H1 (cell line): ENCODE measurements around the gene FES. TPM values are rescaled to one million over a fixed set of nuclear protein-coding genes. Genes with fewer than 3 reads are reported as not detected.

Experiments used
- CTCF ChIA-PET: fragments of 300-600 bp; sonication (Branson Sonifier 250); formaldehyde crosslinking; loops from one replicate; lab custom pipeline; 2021; ENCODE audit not compliant: partially characterized antibody; lab: Charles Lee
- POLR2A ChIA-PET: fragments of 300-600 bp; sonication (Branson Sonifier 250); formaldehyde crosslinking; loops from one replicate; lab custom pipeline; 2021; ENCODE audit warnings: inconsistent platforms; ENCODE audit not compliant: partially characterized antibody; lab: Charles Lee
- DNase-seq, 2 experiments: peaks; one replicate each; pipeline versions ENCODE4 v3.0.0 to v3.0.0-alpha.2; 2010 to 2022; ENCODE audit warnings: low spot score in 2 of 2, low read depth in 1 of 2, mixed read lengths in 1 of 2
- FAIRE-seq: peaks from 2 replicates; lab custom pipeline; 2011; peaks lifted over from hg19 to GRCh38; lab: Jason Lieb, UNC
- H2AFZ ChIP-seq: 2 replicates; pipeline ENCODE4 v1.8.1; 2012; ENCODE audit warnings: low read length, inconsistent platforms
- H2AK5ac ChIP-seq: 2 replicates; pipeline ENCODE4 v1.6.1; 2013; ENCODE audit warnings: low read depth, low read length
- H2BK120ac ChIP-seq: replicated peaks from 2 replicates; pipeline ENCODE3; 2013; ENCODE audit warnings: low read depth, low read length, inconsistent platforms
- H2BK12ac ChIP-seq: 2 replicates; pipeline ENCODE4 v1.6.1; 2013; ENCODE audit warnings: low read depth, low read length
- H2BK15ac ChIP-seq: 2 replicates; pipeline ENCODE4 v1.6.1; 2013; ENCODE audit warnings: low read length
- H2BK20ac ChIP-seq: 2 replicates; pipeline ENCODE4 v1.6.1; 2013; ENCODE audit warnings: low read length
- H2BK5ac ChIP-seq: 2 replicates; pipeline ENCODE4 v1.6.1; 2013; ENCODE audit warnings: low read depth, low read length
- H3K14ac ChIP-seq: 2 replicates; pipeline ENCODE4 v1.6.1; 2013; ENCODE audit warnings: inconsistent platforms; ENCODE audit not compliant: insufficient read length
- H3K18ac ChIP-seq: 2 replicates; pipeline ENCODE4 v1.6.1; 2013; ENCODE audit warnings: low read length; ENCODE audit errors: extremely low read depth
- H3K23ac ChIP-seq: 2 replicates; pipeline ENCODE4 v1.6.1; 2013; ENCODE audit warnings: inconsistent platforms; ENCODE audit not compliant: insufficient read length
- H3K23me2 ChIP-seq: 2 replicates; pipeline ENCODE4 v1.6.1; 2013; ENCODE audit warnings: low read depth, low read length
- H3K27ac ChIP-seq: 2 replicates; pipeline ENCODE4 v1.6.1; 2011; ENCODE audit warnings: low read depth, low read length, inconsistent platforms
- H3K27me3 ChIP-seq, 4 experiments: replicated peaks in 1 of 4; 1 replicate in 1 of 4; 2 replicates in 3 of 4; pipeline versions ENCODE4 v1.6.1 to v1.8.1; 2011 to 2013; ENCODE audit warnings: low read length in 3 of 4, mild to moderate bottlenecking in 3 of 4, inconsistent platforms in 2 of 4, mixed read lengths in 2 of 4, moderate library complexity in 1 of 4; ENCODE audit not compliant: control insufficient read depth in 3 of 4, insufficient read depth in 3 of 4; ENCODE audit errors: extremely low read depth in 1 of 4
- H3K36me3 ChIP-seq, 4 experiments: 2 replicates each; pipeline versions ENCODE4 v1.6.1 to v1.8.1; 2011 to 2013; ENCODE audit warnings: mild to moderate bottlenecking in 4 of 4, low read length in 3 of 4, moderate library complexity in 2 of 4, control low read depth in 1 of 4, inconsistent platforms in 1 of 4; ENCODE audit not compliant: insufficient read depth in 4 of 4, control insufficient read depth in 2 of 4
- H3K4ac ChIP-seq: replicated peaks from 2 replicates; pipeline ENCODE3; 2013; ENCODE audit warnings: low read length, low read depth, mixed read lengths, inconsistent platforms; ENCODE audit not compliant: insufficient read length
- H3K4me1 ChIP-seq, 4 experiments: replicated peaks in 1 of 4; 1 replicate in 1 of 4; 2 replicates in 3 of 4; pipeline versions ENCODE4 v1.6.1 to v1.8.1; 2011 to 2013; ENCODE audit warnings: low read length in 3 of 4, inconsistent platforms in 2 of 4, mixed read lengths in 1 of 4; ENCODE audit not compliant: insufficient read depth in 4 of 4, control insufficient read depth in 3 of 4
- H3K4me2 ChIP-seq, 2 experiments: 2 replicates each; pipeline versions ENCODE4 v1.6.1 to v1.8.1; 2011 to 2013; ENCODE audit warnings: low read depth in 2 of 2, low read length in 2 of 2, control low read depth in 1 of 2, inconsistent platforms in 1 of 2, mild to moderate bottlenecking in 1 of 2; ENCODE audit not compliant: insufficient read depth in 1 of 2
- H3K4me3 ChIP-seq, 4 experiments: fragments of 200-600, 300-600 bp in 1 of 4; sonication (generic), shearing (Covaris generic), sonication (Bioruptor Twin) in 1 of 4; 2 replicates each; pipeline versions ENCODE4 v1.5.1 to v1.8.1; 2011 to 2016; ENCODE audit warnings: low read length in 4 of 4, low read depth in 3 of 4, control low read depth in 2 of 4, inconsistent platforms in 2 of 4, mild to moderate bottlenecking in 2 of 4, mixed read lengths in 1 of 4, moderate library complexity in 1 of 4; ENCODE audit not compliant: insufficient read depth in 2 of 4; ENCODE audit errors: extremely low read depth in 1 of 4
- H3K56ac ChIP-seq: replicated peaks from 2 replicates; pipeline ENCODE3; 2013; ENCODE audit warnings: low read depth, mild to moderate bottlenecking, mixed read lengths, low read length, inconsistent platforms; ENCODE audit not compliant: insufficient read length
- H3K79me1 ChIP-seq: 2 replicates; pipeline ENCODE4 v1.6.1; 2013; ENCODE audit warnings: low read depth, low read length, control low read depth
- H3K79me2 ChIP-seq, 2 experiments: 2 replicates each; pipeline versions ENCODE4 v1.6.1 to v1.8.1; 2012 to 2013; ENCODE audit warnings: low read length in 2 of 2, mild to moderate bottlenecking in 2 of 2, inconsistent platforms in 1 of 2; ENCODE audit not compliant: insufficient read depth in 2 of 2, control insufficient read depth in 1 of 2
- H3K9ac ChIP-seq, 4 experiments: replicated peaks in 1 of 4; 1 replicate in 1 of 4; 2 replicates in 3 of 4; pipeline versions ENCODE4 v1.6.1 to v1.8.1; 2011 to 2013; ENCODE audit warnings: low read depth in 3 of 4, low read length in 3 of 4, control low read depth in 2 of 4, mild to moderate bottlenecking in 2 of 4, moderate library complexity in 2 of 4, inconsistent platforms in 1 of 4; ENCODE audit errors: extremely low read depth in 1 of 4
- H3K9me3 ChIP-seq, 2 experiments: 2 replicates each; pipeline versions ENCODE4 v1.6.1 to v1.8.1; 2012 to 2013; ENCODE audit warnings: mild to moderate bottlenecking in 2 of 2, moderate library complexity in 2 of 2, control low read depth in 1 of 2, inconsistent platforms in 1 of 2, low read depth in 1 of 2, low read length in 1 of 2, mixed read lengths in 1 of 2; ENCODE audit not compliant: insufficient read depth in 2 of 2
- H4K20me1 ChIP-seq, 2 experiments: replicated peaks in 1 of 2; 2 replicates each; pipeline versions ENCODE3 to v1.8.1; 2011 to 2013; ENCODE audit warnings: inconsistent platforms in 2 of 2, low read length in 2 of 2, mild to moderate bottlenecking in 1 of 2; ENCODE audit not compliant: insufficient read depth in 2 of 2, control insufficient read depth in 1 of 2
- H4K5ac ChIP-seq: 2 replicates; pipeline ENCODE4 v1.6.1; 2013; ENCODE audit warnings: low read length, low read depth, mixed read lengths, inconsistent platforms; ENCODE audit not compliant: insufficient read length
- H4K8ac ChIP-seq: 2 replicates; pipeline ENCODE4 v1.8.0; 2013; ENCODE audit warnings: mild to moderate bottlenecking, moderate library complexity, low read length, inconsistent platforms; ENCODE audit not compliant: insufficient read depth; ENCODE audit errors: extremely low read depth
- H4K91ac ChIP-seq: replicated peaks from 2 replicates; pipeline ENCODE3; 2013; ENCODE audit warnings: low read length, mixed read lengths, inconsistent platforms; ENCODE audit not compliant: insufficient read length
- SIRT6 ChIP-seq: IDR thresholded peaks from one replicate; pipeline ENCODE4 v1.7.1; 2012; ENCODE audit warnings: low read length, inconsistent platforms
- WGBS, 2 experiments: shearing (Covaris generic) in 1 of 2; methylation state at CpG; one replicate each; pipeline versions ENCODE4 v1.1.6 to v1.1.7; 2013 to 2015; ENCODE audit warnings: low lambda C conversion rate in 2 of 2, mixed read lengths in 2 of 2, inconsistent platforms in 1 of 2, low coverage in 1 of 2, missing lambda C conversion rate in 1 of 2; ENCODE audit not compliant: insufficient replicate concordance in 2 of 2, insufficient coverage in 1 of 2, insufficient read length in 1 of 2; ENCODE audit errors: extremely low coverage in 1 of 2, missing lambda C conversion rate in 1 of 2; 5-methylcytosine and 5-hydroxymethylcytosine counted together
- polyA plus RNA-seq, 7 experiments: library from polyadenylated mRNA; depleted of rRNA in 3 of 7; stranded (reverse) in 5 of 7; unstranded in 2 of 7; fragments of >200 nt in 5 of 7; fragments of 200-250 nt in 2 of 7; gene quantifications; 1 replicate in 5 of 7; 2 replicates in 1 of 7; 4 replicates in 1 of 7; pipeline versions ENCODE4 v1.2.1 to v1.2.3, GENCODE V29; 2011 to 2013; ENCODE audit warnings: missing spikeins in 2 of 7, mixed read lengths in 2 of 7
- total RNA-seq: library from RNA; stranded (reverse); fragmentation: NEBNext Ultra II Directional; extraction: Animal tissue kit (Norgen Biotek cat#: 25700); gene quantifications from 2 replicates; pipeline ENCODE4 v1.2.1, GENCODE V29; 2021

FES gene
- total and polyA plus RNA-seq, 2 of the 8 experiments (the other 6 are each of a cell fraction or from before 2014, with no cell fraction given) = 8.5 to 8.6 TPM

- no peaks in the 10 kb centered on the region for H3K9me3 ChIP-seq
- no peak overlapping the region for H2BK12ac ChIP-seq
- DNase-seq (no peak), FAIRE-seq (no peak)
- no peak overlapping the region for H2BK15ac ChIP-seq
- ChIA-PET CTCF (interaction anchor here (0.6 to 6.8 kb wide), 5 partner anchors 8 to 32 kb away, joined by 3 to 87 read pairs (median 5); partner anchors contain the start of genes HDDC3 and UNC45A), POLR2A (interaction anchor here (0.7 to 1.4 kb wide), 4 partner anchors 12 to 16 kb away, joined by 3 to 6 read pairs (median 3); partner anchors contain the start of genes MAN2A2 and UNC45A)
- no peak overlapping the region for H3K27ac ChIP-seq
- H3K79me1 ChIP-seq = no peaks in the 10 kb centered on the region
- H3K27me3 ChIP-seq = no peaks in the 10 kb centered on the region; a peak in 1 of 7 replicates
- TF ChIP-seq SIRT6 = no peak
- H2AK5ac ChIP-seq = no peak overlapping the region
- H3K9ac ChIP-seq = no peak overlapping the region
- H4K20me1 ChIP-seq = peaks cover 0 to 3% of the 10 kb centered on the region in 2 experiments
- no peak overlapping the region for H2BK5ac ChIP-seq
- H3K4me3 ChIP-seq = no peak overlapping the region
- H3K23ac ChIP-seq = no peak overlapping the region
- H3K4ac ChIP-seq = no peak overlapping the region
- no peak overlapping the region for H3K4me2 ChIP-seq
- H2AFZ ChIP-seq = no peak overlapping the region
- H3K23me2 ChIP-seq = no peaks in the 10 kb centered on the region
- peaks cover 0 to 2% (median 0%) of the 10 kb centered on the region in 4 experiments; a peak in 2 of 7 replicates for H3K4me1 ChIP-seq
- no peak overlapping the region for H3K56ac ChIP-seq
- H3K14ac ChIP-seq = no peak overlapping the region
- no peak overlapping the region for H4K5ac ChIP-seq
- H3K18ac ChIP-seq = no peak overlapping the region
- H4K91ac ChIP-seq = no peak overlapping the region
- H3K79me2 ChIP-seq = no peaks in the 10 kb centered on the region
- WGBS, 2 experiments = 90% methylated on average over 6 of the region's 6 CpGs; no CpG with 5 or more reads in 1 of the 2 experiments
- no peak overlapping the region for H2BK20ac ChIP-seq
- no peak overlapping the region for H2BK120ac ChIP-seq
- H4K8ac ChIP-seq = no peak overlapping the region
- H3K36me3 ChIP-seq = no peaks in the 10 kb centered on the region; a peak in 2 of 8 replicates
Observed at GRCh38 chr15:90918835-90919234, 34.5 kb downstream of the FES start.
